H4 (cell line): Measurements from ENCODE around the gene CACTIN. TPM values are rescaled to one million over a fixed set of nuclear protein-coding genes. Genes with fewer than 3 reads are reported as not detected.

ENCODE experiments used
- DNase-seq: peaks from one replicate; pipeline ENCODE4 v3.0.0-alpha.2; 2015; ENCODE audit warnings: low spot score
- total RNA-seq: library from RNA; depleted of rRNA; stranded (reverse); fragments of >200 nt; shearing (Covaris generic); gene quantifications from 2 replicates; pipeline ENCODE4 v1.2.3, GENCODE V29; 2014

CACTIN gene
- total RNA-seq, 1 experiment from 2014 or later: 13.9 TPM

GRCh38 chr19:3610745-3611717 is 15.6 kb downstream of the CACTIN start:
- DNase-seq: no peak

- no peak for DNase-seq
These were observed 16.5 kb downstream of the CACTIN start for GRCh38 chr19:3609779-3610719.

GRCh38 chr19:3608750-3609322 is 17.8 kb downstream of the CACTIN start:
- no peak for DNase-seq

- DNase-seq: no peak
These were observed 18.4 kb downstream of the CACTIN start for GRCh38 chr19:3608079-3608641.

GRCh38 chr19:3607303-3608078 is 19.1 kb downstream of the CACTIN start:
- DNase-seq: no peak

GRCh38 chr19:3606690-3607289 is 19.8 kb downstream of the CACTIN start, which contains the start of gene TBXA2R:
TBXA2R (minus strand) TSS chr19:3606875; CDS start chr19:3600634, 6,241 bp downstream.
- no peak for DNase-seq

GRCh38 chr19:3606174-3606689 is 20.4 kb downstream of the CACTIN start:
- no peak for DNase-seq

- DNase-seq: no peak
These were observed 20.8 kb downstream of the CACTIN start for GRCh38 chr19:3605770-3606169.

- no peak for DNase-seq
These were observed 21.2 kb downstream of the CACTIN start for GRCh38 chr19:3605361-3605760.

GRCh38 chr19:3604987-3605343 is 21.6 kb downstream of the CACTIN start:
- DNase-seq: no peak

- no peak for DNase-seq
These were observed 22.2 kb downstream of the CACTIN start for GRCh38 chr19:3604227-3604986.

GRCh38 chr19:3603121-3603811 is 23.3 kb downstream of the CACTIN start:
- DNase-seq: no peak

GRCh38 chr19:3601021-3601420 is 25.6 kb downstream of the CACTIN start:
- no peak for DNase-seq

- DNase-seq: no peak
These were observed 26.8 kb downstream of the CACTIN start for GRCh38 chr19:3599776-3600187.

- DNase-seq: no peak
These were observed 31.0 kb downstream of the CACTIN start for GRCh38 chr19:3595521-3596061.

- DNase-seq: no peak
These were observed 33.4 kb downstream of the CACTIN start for GRCh38 chr19:3593156-3593555.

GRCh38 chr19:3591876-3592613 is 34.5 kb downstream of the CACTIN start:
- no peak for DNase-seq
